ENCODE data around the gene BAIAP2L2. TPM values are rescaled to one million over a fixed set of nuclear protein-coding genes. Genes with fewer than 3 reads are reported as not detected.

BAIAP2L2 gene
- total and polyA plus RNA-seq, 2 donors (not counting 3 experiments of a cell fraction or from before 2014, with no cell fraction given) = 0.20 to 0.35 TPM

GRCh38 chr22:38073150-38074130, 37.0 kb downstream of the BAIAP2L2 start:
- intact Hi-C loops (cut with micrococcal nuclease) = no loop called here
- dilution Hi-C loops (cut with MboI; ENCODE audit: extremely low pct_ligation_motif_present, low sequenced_read_pairs) = no loop called here

More at GRCh38 chr22:38073150-38074130, 37.0 kb downstream of the BAIAP2L2 start:
- Histone ChIP-seq H3K9me1 (replicated peaks; ENCODE audit: control insufficient read depth, extremely low read depth, insufficient read depth, low read length) (no peaks in the 10 kb centered on the region), H3K9me3 (replicated peaks; ENCODE audit: control insufficient read depth, insufficient read depth, low read length) (no peaks in the 10 kb centered on the region), H3K9ac (replicated peaks; ENCODE audit: extremely low read depth, insufficient read depth, low read length) (no peak overlapping the region), H3K36me3 (ENCODE audit: control insufficient read depth in 2 of 2, extremely low read depth in 1 of 2, insufficient read depth in 2 of 2, low read length in 2 of 2) (peaks cover 0 to 8% of the 10 kb centered on the region in 2 experiments), H4K20me1 (replicated peaks; ENCODE audit: control insufficient read depth, extremely low read depth, insufficient read depth, low read length) (no peaks in the 10 kb centered on the region), H3K27me3 (ENCODE audit: control insufficient read depth in 2 of 2, insufficient read depth in 2 of 2, low read length in 2 of 2) (no peaks in the 10 kb centered on the region), H3K4me1 (ENCODE audit: control insufficient read depth, extremely low read depth, insufficient read depth, low read length) (no peaks in the 10 kb centered on the region), H3K4me3 (replicated peaks in 1 of 3; ENCODE audit: insufficient read depth in 1 of 3, low read depth in 1 of 3, low read length in 3 of 3) (no peak overlapping the region), H3K79me2 (ENCODE audit: control insufficient read depth, insufficient read depth, low read length) (no peaks in the 10 kb centered on the region), H2AFZ (ENCODE audit: low read depth, low read length) (no peak overlapping the region), H3K27ac (ENCODE audit: insufficient read depth, low read depth, low read length) (no peak overlapping the region), H3K4me2 (ENCODE audit: insufficient read depth, low read length) (no peak overlapping the region)
- FAIRE-seq = no peak
- ChIA-PET CTCF (interaction anchor here (0.6 to 1.8 kb wide), 8 partner anchors 9 to 608 kb away, joined by 3 to 8 read pairs (median 4); partner anchors contain the start of gene TOMM22), POLR2A (no interaction called here)
- DNase-seq (ENCODE audit: low read depth, low spot score) = no peak
- BruUV-seq (replicated peaks) = no TSS peak
- TF ChIP-seq, protein P1, sequence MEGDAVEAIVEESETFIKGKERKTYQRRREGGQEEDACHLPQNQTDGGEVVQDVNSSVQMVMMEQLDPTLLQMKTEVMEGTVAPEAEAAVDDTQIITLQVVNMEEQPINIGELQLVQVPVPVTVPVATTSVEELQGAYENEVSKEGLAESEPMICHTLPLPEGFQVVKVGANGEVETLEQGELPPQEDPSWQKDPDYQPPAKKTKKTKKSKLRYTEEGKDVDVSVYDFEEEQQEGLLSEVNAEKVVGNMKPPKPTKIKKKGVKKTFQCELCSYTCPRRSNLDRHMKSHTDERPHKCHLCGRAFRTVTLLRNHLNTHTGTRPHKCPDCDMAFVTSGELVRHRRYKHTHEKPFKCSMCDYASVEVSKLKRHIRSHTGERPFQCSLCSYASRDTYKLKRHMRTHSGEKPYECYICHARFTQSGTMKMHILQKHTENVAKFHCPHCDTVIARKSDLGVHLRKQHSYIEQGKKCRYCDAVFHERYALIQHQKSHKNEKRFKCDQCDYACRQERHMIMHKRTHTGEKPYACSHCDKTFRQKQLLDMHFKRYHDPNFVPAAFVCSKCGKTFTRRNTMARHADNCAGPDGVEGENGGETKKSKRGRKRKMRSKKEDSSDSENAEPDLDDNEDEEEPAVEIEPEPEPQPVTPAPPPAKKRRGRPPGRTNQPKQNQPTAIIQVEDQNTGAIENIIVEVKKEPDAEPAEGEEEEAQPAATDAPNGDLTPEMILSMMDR (IDR thresholded peaks at IDR 0.05; ENCODE audit: extremely low read depth in 1 of 2, insufficient read depth in 1 of 2, low read depth in 1 of 2, low read length in 2 of 2) = no peak
- TF ChIP-seq EZH2 (IDR thresholded peaks at IDR 0.05; ENCODE audit: borderline replicate concordance, low read depth, low read length, severe bottlenecking) (no peak), POLR2AphosphoS5 (IDR thresholded peaks at IDR 0.05; ENCODE audit: insufficient read depth, low read depth, low read length) (no peak), GATA2 (IDR thresholded peaks at IDR 0.05; ENCODE audit: insufficient read depth, insufficient read length, low read depth, low read length) (no peak), MYC (IDR thresholded peaks at IDR 0.05; ENCODE audit: low read depth, low read length) (no peak)
